ENCODE results near the gene IRF2BP1. TPM values are rescaled to one million over a fixed set of nuclear protein-coding genes. Genes with fewer than 3 reads are reported as not detected.

The IRF2BP1 gene
- total and polyA plus RNA-seq, 7 donors = 7.8 to 25.5 (median 18.0) TPM

GRCh38 chr19:45905011-45905410 lies 19.1 kb upstream of the IRF2BP1 start:
- WGBS, 2 donors = 77 to 80% methylated on average over 10 of the region's 10 CpGs
- no peak for TF ChIP-seq EP300 (IDR thresholded peaks at IDR 0.05)
- TF ChIP-seq POLR2AphosphoS5 (IDR thresholded peaks at IDR 0.05) = no peak
- TF ChIP-seq POLR2A (IDR thresholded peaks at IDR 0.05) = no peak
- TF ChIP-seq CTCF (IDR thresholded peaks at IDR 0.05) = no peak
- H3K4me1 ChIP-seq = peaks cover 0 to 25% (median 21%) of the 10 kb centered on the region in 4 donors
- DNase-seq = no peak
- intact Hi-C loops (cut with DNase I) = no loop called here
- H3K4me3 ChIP-seq = no peak overlapping the region
- H3K9me3 ChIP-seq = no peaks in the 10 kb centered on the region
- H3K27ac ChIP-seq = no peak overlapping the region
- no peaks in the 10 kb centered on the region for H3K27me3 ChIP-seq
- H3K36me3 ChIP-seq = peaks cover 0 to under 1% (median 0%) of the 10 kb centered on the region in 4 donors

GRCh38 chr19:45902651-45903625 lies 17.0 kb upstream of the IRF2BP1 start:
- H3K27ac ChIP-seq = peak overlapping the region; percentile 83 to 89 (median 84)
- intact Hi-C loops (cut with DNase I) = loop anchor here (2.0 to 5.0 kb wide), 2 partner anchors 16 to 94 kb away; partner anchors contain the start of genes CCDC61 and IRF2BP1
- no peaks in the 10 kb centered on the region for H3K9me3 ChIP-seq
- peaks cover 0 to 26% (median 21%) of the 10 kb centered on the region in 4 donors for H3K4me1 ChIP-seq
- H3K36me3 ChIP-seq = peaks cover 0 to 21% (median 12%) of the 10 kb centered on the region in 4 donors
- no peaks in the 10 kb centered on the region for H3K27me3 ChIP-seq
- WGBS, 2 donors = 0 to 1% methylated on average over 73 of the region's 73 CpGs
- peak overlapping the region; percentile 71 to 80 (median 74) for H3K4me3 ChIP-seq
- peak; percentile 45 to 63 for TF ChIP-seq POLR2A (IDR thresholded peaks at IDR 0.05)
- TF ChIP-seq EP300 (IDR thresholded peaks at IDR 0.05) = no peak
- TF ChIP-seq CTCF (IDR thresholded peaks at IDR 0.05) = peak in 1 of 4 experiments; percentile 27
- peak; percentile 78 to 92 (median 86) for TF ChIP-seq POLR2AphosphoS5 (IDR thresholded peaks at IDR 0.05)
- peak; percentile 99 for DNase-seq

- WGBS, 2 donors = 1% methylated on average over 47 of the region's 47 CpGs
- no peak for DNase-seq
- Histone ChIP-seq H3K27me3 (no peaks in the 10 kb centered on the region), H3K36me3 (peaks cover 0 to 29% (median 12%) of the 10 kb centered on the region in 4 donors), H3K27ac (peak within 1 kb of the TSS; percentile 83 to 89 (median 84)), H3K4me3 (peak within 1 kb of the TSS; percentile 71 to 80 (median 74)), H3K9me3 (no peaks in the 10 kb centered on the region), H3K4me1 (peaks cover 0 to 26% (median 21%) of the 10 kb centered on the region in 4 donors)
- TF ChIP-seq EP300 (IDR thresholded peaks at IDR 0.05) (no peak), POLR2AphosphoS5 (IDR thresholded peaks at IDR 0.05) (no peak), CTCF (IDR thresholded peaks at IDR 0.05) (no peak), POLR2A (IDR thresholded peaks at IDR 0.05) (no peak)
- intact Hi-C loops (cut with DNase I) = loop anchor here (2.0 to 5.0 kb wide), 2 partner anchors 15 to 95 kb away; partner anchors contain the start of genes CCDC61 and IRF2BP1
Measured at GRCh38 chr19:45901912-45902650, 16.1 kb upstream of the IRF2BP1 start, which contains the start of gene MYPOP. Gene MYPOP, minus strand, starts transcription at chr19:45902613. Its CDS starts 840 bp downstream, at chr19:45901773.

- WGBS, 2 donors = 14 to 31% methylated on average over 69 of the region's 69 CpGs
- Histone ChIP-seq H3K36me3 (peaks cover 0 to 29% (median 12%) of the 10 kb centered on the region in 4 donors), H3K27me3 (no peaks in the 10 kb centered on the region), H3K27ac (peak overlapping the region; percentile 83 to 89 (median 84)), H3K9me3 (no peaks in the 10 kb centered on the region), H3K4me3 (peak overlapping the region; percentile 71 to 80 (median 74)), H3K4me1 (peaks cover 0 to 26% (median 21%) of the 10 kb centered on the region in 4 donors)
- peak; percentile 82 for DNase-seq
- no peak for TF ChIP-seq POLR2AphosphoS5 (IDR thresholded peaks at IDR 0.05)
- no peak for TF ChIP-seq EP300 (IDR thresholded peaks at IDR 0.05)
- TF ChIP-seq POLR2A (IDR thresholded peaks at IDR 0.05) = no peak
- no peak for TF ChIP-seq CTCF (IDR thresholded peaks at IDR 0.05)
- intact Hi-C loops (cut with DNase I) = loop anchor here (5.0 kb wide), 1 partner anchor 96 kb away; the partner anchor contains the start of gene CCDC61
Measured at GRCh38 chr19:45901432-45901911, 15.5 kb upstream of the IRF2BP1 start.

All from sigmoid colon (tissue), 7 donors.